ENCODE measurements around the gene SLC25A18. TPM values are rescaled to one million over a fixed set of nuclear protein-coding genes. Genes with fewer than 3 reads are reported as not detected.

SLC25A18 gene
- total and polyA plus RNA-seq, 2 of the 4 experiments (the other 2 are of a cell fraction) = 0.05 TPM; not detected in 1

- in situ Hi-C loops (cut with MboI; ENCODE audit: low sequenced_read_pairs) (no loop called here), intact Hi-C loops (cut with micrococcal nuclease) (no loop called here), dilution Hi-C loops (cut with HindIII; ENCODE audit: low sequenced_read_pairs, unreplicated experiment) (no loop called here)
- Histone ChIP-seq H4K8ac (ENCODE audit: low read depth in 2 of 2, low read length in 2 of 2) (no peak overlapping the region), H3K27me3 (ENCODE audit: control insufficient read depth, insufficient read depth, low read length) (no peaks in the 10 kb centered on the region), H3K4me1 (ENCODE audit: control insufficient read depth, insufficient read depth, low read length) (no peaks in the 10 kb centered on the region), H3K9me3 (ENCODE audit: control insufficient read depth, insufficient read depth, low read length) (no peaks in the 10 kb centered on the region), H4K91ac (ENCODE audit: insufficient read depth, low read depth, low read length) (no peak overlapping the region), H3K18ac (ENCODE audit: low read depth, low read length) (no peak overlapping the region), H3K4me3 (ENCODE audit: insufficient read depth, low read depth, low read length) (no peak overlapping the region), H2AK5ac (ENCODE audit: low read depth, low read length) (no peak overlapping the region), H3K79me1 (ENCODE audit: low read depth in 1 of 2, low read length in 2 of 2) (no peaks in the 10 kb centered on the region), H3K14ac (replicated peaks; ENCODE audit: low read depth, low read length) (no peak overlapping the region), H3K23ac (ENCODE audit: low read depth, low read length) (no peak overlapping the region), H2BK5ac (ENCODE audit: low read depth, low read length, poor library complexity, severe bottlenecking) (no peak overlapping the region), H3K36me3 (ENCODE audit: control insufficient read depth, insufficient read depth, low read length) (peaks cover 40% of the 10 kb centered on the region), H3K4ac (ENCODE audit: low read depth, low read length) (no peak overlapping the region), H2BK20ac (ENCODE audit: low read depth, low read length) (no peak overlapping the region), H3K9ac (ENCODE audit: low read depth, low read length) (no peak overlapping the region), H2AK9ac (replicated peaks; ENCODE audit: low read depth, low read length, poor library complexity) (no peak overlapping the region), H4K20me1 (ENCODE audit: insufficient read depth, low read length) (no peaks in the 10 kb centered on the region), H2BK120ac (ENCODE audit: low read depth, low read length) (no peak overlapping the region), H2AFZ (replicated peaks; ENCODE audit: low read length, poor library complexity) (no peak overlapping the region), H2BK15ac (ENCODE audit: low read depth, low read length) (no peak overlapping the region), H3K56ac (ENCODE audit: extremely low read depth, insufficient read depth, low read length) (no peak overlapping the region), H3K27ac (ENCODE audit: insufficient read depth, low read length) (no peak overlapping the region), H3K9me1 (ENCODE audit: insufficient read depth, low read length) (no peaks in the 10 kb centered on the region), H4K5ac (ENCODE audit: low read depth, low read length) (no peak overlapping the region), H3K4me2 (ENCODE audit: low read depth, low read length) (no peak overlapping the region)
- no peak for ATAC-seq (ENCODE audit: low read depth)
- ChIA-PET CTCF (no interaction called here), POLR2A (ENCODE audit: unreplicated experiment) (no interaction called here)
- no peak for DNase-seq
- WGBS, 2 experiments (ENCODE audit: extremely low coverage in 2 of 2, insufficient read length in 1 of 2) = no CpG with 5 or more reads among the region's 5 CpGs
- no TSS peak for BruUV-seq (replicated peaks)
- TF ChIP-seq MXI1 (IDR thresholded peaks at IDR 0.05; ENCODE audit: borderline replicate concordance, low read depth, low read length) (no peak), MAFK (IDR thresholded peaks at IDR 0.05; ENCODE audit: low read depth, low read length) (no peak), RFX5 (IDR thresholded peaks at IDR 0.05; ENCODE audit: low read depth, low read length) (no peak)
Observed at GRCh38 chr22:17590586-17590985, 27.3 kb downstream of the SLC25A18 start.

All from IMR-90 (cell line).